ENCODE data around the gene PTPRN2.

DNA sequence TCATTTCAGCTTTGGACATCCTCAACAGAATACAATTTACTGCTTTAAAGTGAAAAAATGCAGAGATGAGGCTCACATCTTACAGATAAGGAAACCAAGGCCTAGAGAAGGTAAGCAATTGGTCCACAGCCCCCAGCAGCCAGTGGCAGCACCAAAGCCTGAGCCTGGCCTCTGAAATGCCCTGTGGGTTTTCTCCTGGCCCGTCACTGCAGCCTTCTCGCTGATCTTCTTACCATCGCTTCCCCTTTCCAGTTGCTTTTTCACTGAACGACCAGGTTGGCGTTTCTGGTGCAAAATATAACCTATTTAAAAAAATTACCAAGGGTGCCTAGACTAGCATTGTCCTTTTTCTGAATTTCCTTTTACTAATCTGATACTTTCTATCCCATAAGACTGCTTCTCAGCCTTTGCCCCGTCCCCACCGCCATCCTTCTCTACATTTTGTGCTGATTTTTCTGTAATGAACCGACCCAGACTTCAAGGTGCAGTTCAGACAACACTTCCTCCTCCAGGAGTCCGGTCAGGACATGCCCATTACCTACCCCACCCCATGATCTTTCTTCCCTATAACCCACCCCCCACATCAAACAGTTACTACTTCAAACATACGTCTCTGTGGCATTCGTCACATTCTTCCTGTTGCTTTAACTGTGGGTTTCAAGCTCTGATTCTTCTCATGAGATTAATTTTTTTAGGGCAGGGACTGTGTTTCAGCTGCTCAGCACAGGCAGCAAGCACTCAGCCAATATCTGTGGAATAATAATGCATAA lies 961.5 kb downstream of the PTPRN2 start:
- TF ChIP-seq REST (IDR thresholded peaks at IDR 0.05; ENCODE audit: low read depth, low read length) (no peak), RAD21 (IDR thresholded peaks at IDR 0.05; ENCODE audit: low read length) (no peak), SIN3A (IDR thresholded peaks at IDR 0.05; ENCODE audit: borderline replicate concordance, low read depth, low read length) (no peak), POLR2AphosphoS5 (IDR thresholded peaks at IDR 0.05; ENCODE audit: low read depth, low read length) (no peak), CTCF (IDR thresholded peaks at IDR 0.05) (no peak), YY1 (IDR thresholded peaks at IDR 0.05; ENCODE audit: low read depth) (no peak), EP300 (IDR thresholded peaks at IDR 0.05; ENCODE audit: borderline replicate concordance in 1 of 2, low read depth in 1 of 2, low read length in 1 of 2) (no peak)
